ENCODE measurements around the gene ABCB1.
"Not testable (repeated sequence)": the region's sequence is repeated elsewhere in the genome, so short reads cannot be mapped to it uniquely, and the experiment has no call there.

The ABCB1 gene

DNA sequence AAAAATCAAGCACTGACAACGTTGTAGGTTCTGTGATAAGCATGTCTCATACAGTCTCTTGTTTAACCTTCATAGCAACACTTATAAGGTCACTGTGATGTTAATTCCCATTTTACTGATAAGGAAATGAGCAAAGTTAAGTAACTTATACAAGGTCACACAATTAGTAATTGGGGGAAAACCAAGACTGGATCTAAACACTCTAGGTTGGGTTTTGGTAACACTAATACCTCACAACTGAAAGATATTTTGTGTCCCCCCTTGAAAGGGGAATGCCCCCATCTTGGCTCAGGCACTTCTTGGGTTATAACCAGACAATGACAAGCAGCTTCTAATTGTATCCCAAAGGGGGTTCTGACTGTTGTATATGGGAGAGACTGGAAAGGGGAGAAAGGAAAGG is 89.2 kb downstream of the ABCB1 start:
- DNase-seq: no peak

DNA sequence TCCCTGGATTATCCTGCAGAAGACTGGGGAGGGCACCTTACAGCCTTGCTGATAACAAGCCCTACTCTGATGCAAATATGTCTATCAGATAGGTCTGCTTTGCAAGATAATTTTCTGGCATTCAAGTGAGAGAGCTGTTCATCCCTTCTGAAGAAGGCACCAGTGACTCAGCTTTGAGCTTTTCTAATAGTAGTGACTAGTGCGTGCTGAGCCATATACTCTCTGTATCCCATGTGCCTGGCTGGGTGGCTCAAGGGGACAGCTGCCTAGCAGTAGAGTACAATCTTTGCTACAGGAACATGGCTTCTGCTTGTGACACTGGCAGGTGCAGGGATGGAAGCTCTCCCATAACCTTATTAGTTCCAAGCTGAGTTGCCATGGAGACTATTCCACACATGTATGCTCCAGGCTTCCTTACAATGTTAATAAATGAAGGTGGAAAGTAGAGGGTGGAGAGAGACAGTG is 90.2 kb downstream of the ABCB1 start:
- DNase-seq: no peak

DNA sequence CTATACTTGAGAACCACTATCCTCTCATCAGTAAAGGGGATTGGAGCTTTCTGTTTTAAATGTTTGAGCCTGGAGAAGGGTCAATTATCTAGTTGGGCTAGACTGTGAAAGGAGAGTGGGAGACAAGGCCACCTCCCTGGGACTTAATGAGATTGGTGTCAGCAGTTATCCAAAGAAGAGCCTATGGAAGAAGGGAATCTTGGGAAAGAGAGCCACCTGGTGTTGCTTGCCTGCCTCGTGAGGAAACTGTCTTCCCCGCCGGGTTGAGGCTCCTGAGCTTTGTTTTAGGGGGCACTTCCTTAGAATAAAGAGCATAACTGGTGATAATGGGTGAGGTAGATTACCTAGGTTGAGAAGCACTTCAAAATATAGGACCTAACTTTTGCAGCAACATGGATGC is 93.2 kb downstream of the ABCB1 start:
- no peak for DNase-seq

DNA sequence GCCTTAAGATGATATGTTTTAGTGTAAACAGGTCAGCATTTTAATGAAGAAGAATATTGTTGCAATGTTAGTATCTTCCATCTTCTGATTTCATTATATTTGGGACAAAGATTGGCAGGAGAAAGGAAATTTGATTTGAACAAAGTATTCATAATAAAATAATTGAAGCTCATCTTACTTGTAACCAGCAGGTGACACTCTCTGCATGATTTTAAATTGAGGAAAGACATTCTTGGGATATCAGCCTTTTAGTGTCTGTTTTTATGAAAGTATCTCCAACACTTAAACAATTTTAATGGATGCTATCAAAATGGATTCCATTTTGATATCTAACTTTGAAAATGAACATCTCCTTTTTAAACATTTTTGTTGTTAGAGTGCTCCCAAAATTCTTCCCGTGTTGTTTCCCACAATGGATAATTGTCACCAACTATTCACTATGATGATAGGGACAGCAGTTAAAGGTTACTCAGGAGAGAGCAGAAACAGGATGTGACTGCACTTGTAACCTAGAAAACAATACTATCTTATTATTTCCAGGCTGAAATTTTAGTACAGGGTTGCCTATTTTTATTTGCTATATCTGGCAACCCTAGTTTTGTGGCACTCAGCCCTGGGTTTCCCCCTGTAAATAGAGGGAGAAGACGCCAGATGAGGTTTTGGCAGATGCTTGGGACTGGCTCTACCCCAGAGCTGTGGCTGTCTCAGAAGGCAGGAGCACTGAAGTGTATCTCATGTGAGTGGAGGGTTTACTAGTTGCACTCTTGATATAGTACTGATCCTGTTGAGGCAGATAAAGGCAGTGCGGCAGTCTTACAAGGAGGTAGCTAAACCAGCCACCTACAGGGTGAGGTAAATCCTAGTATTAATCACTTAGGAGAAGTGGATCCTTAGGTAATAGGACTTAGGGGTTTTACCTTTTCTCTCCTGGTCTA is 94.2 kb downstream of the ABCB1 start:
- no peak for DNase-seq

DNA sequence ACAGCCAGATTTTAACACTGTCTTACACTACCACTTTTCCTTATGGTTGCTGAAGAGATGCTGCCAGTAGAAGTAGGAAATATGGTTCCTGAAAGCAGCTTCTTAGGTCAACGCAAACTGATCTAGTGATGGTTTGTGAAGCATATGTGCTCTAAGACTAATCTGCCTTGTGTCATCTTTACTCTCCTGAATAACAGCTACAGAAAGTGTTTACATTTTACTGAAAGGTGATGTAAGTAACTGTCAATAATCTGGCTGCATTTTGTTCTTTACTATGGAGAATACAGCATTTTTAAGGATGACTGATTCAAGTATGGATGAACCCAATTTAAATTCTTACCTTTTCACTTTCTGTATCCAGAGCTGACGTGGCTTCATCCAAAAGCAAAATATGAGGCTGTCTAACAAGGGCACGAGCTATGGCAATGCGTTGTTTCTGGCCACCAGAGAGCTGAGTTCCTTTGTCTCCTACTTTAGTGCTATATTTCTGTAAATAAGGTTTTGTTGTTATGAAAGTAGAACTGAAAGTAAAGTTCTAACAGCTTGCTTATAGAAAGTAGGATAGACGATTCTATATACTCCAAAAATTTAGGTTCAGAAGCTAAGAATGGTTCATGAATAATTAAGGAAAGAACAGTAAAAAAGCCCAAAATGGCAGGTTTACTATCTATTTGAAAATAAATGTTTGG is 95.0 kb downstream of the ABCB1 start:
- DNase-seq: no peak

GRCh38 chr7:87505122-87505521 is 95.6 kb downstream of the ABCB1 start:
- no peak for DNase-seq

GRCh38 chr7:87499494-87499893 is 101.2 kb downstream of the ABCB1 start:
- no peak for DNase-seq

- no peak for DNase-seq
These were observed 101.8 kb downstream of the ABCB1 start for GRCh38 chr7:87498893-87499292.

DNA sequence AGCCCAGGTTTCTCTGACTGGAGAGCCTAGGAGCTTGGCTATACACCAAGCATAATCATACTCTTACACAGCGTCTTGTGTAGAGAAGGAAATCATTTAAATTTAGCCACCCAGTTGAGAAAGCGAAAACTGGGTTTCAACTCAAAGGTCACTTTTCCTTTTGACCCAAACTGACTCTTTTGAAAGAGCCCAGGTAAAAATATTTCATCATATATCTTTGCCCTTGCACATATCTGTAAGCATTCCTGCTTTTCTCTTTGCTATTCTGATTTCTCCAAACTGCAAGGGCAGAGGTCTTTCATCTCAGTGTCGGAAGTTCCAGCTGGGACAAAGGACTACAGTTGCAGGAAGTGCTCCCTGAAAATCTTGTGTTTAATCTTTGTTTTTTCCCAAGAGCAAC is 103.2 kb downstream of the ABCB1 start:
- DNase-seq: no peak

DNA sequence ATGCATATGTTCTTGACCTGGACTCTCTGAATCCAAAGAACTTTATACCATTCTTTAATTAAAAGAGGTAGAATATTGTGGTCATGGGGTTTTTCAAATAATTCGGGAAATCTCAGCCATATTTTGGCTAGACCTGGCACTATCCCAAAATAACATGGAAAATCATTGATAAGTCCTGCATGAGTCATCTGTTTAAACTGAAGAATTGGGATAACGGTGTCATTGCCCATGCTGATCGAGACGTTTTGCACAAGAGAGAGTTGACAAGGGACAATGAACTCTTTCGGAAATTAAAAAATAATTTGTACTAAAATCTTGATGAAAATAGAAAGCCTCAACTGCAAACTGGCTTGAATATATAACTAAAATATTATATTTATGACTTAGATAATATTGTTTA is 105.3 kb downstream of the ABCB1 start:
- DNase-seq: no peak

DNA sequence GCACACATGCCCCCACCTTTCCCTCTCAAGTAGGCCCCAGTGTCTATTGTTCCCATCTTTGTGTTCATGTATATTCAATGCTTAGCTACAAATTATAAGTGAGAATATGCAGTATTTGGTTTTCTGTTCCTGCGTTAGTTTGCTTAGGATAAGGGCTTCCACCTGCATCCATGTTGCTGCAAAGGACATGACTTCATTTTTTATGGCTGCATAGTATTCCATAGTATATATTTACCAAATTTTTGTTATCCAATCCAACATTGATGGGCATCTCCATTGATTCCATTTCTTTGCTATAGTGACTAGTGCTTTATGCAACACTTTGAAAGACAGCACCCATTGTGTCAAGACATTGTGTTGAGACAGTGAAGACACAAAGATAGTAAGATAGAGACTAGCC is 106.2 kb downstream of the ABCB1 start:
- DNase-seq: no peak

DNA sequence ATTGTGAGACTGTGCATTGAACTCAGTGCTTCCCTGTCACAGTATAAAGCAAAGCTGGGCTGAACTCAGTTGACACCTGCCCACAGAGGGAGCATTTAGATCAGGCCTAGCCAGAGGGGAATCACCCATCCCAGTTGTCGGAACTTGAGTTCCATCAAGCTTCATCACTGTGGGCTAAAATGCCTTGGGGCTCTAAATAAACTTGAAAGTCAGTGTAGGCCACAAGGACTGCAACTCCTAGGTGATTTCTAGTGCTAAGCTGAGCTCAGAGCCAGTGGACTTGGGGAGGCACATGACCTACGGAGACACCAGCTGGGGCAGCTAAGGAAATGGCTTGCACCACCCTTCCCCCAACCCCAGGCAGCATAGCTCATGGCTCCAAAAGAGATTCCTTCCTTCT is 117.6 kb downstream of the ABCB1 start:
- DNase-seq: no peak

DNA sequence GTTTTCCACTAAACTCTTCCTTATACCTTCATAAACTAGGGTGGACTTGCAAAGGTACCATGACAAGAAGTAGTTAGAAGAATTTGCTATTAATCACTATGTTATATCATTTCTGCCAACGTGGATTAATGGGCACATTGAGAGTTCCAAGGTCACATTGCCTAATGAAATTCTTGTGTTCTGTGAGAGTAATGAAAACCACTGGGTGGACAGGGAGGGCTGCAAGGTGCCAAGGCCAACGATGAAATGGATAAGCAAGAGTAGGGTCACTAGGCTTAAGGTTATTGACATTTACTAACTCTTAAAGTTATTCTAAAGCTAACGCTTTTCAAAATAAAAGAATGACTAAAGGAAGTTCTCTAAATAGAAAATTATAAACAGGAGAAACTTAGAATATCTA is 118.6 kb downstream of the ABCB1 start:
- DNase-seq: no peak

DNA sequence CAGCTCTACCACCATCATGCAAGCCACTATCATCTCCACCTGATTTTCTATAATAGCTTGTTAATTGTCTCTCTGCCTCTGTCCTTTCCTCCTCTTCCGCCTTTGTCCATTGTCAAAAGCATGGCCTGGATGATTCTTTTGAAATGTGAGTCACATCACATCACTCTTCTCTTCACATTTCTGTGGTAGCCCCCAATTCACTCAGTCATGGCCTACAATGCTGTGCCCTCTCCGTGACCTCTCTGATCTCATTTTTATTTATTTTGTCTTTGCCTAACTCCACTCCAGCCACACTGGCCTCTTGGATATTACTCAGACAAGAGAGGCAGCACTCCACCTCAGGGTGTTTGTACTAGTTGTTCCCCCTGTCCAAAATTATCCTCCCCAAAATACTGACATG is 120.3 kb downstream of the ABCB1 start:
- DNase-seq: no peak

DNA sequence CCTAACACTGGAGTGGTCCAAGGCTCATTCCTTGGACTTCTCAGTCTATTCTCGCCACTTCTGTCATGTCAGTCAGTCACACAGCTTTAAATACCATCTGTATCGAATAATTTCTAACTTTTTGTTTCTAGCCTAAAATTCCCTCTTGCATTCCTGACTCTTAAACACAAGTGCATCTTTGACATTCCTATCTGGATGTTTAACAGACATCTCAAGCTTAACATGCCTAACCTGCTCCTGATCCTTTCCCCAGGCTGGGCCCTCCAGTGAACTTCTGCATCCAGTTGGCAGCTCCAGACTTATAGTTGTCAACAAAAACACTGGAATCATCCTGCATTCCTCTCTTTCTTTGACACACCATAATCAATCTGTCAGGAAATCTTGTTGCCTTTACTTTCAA is 120.7 kb downstream of the ABCB1 start:
- no peak for DNase-seq

- DNase-seq: no peak
These were observed 124.5 kb downstream of the ABCB1 start for GRCh38 chr7:87476179-87476557.

DNA sequence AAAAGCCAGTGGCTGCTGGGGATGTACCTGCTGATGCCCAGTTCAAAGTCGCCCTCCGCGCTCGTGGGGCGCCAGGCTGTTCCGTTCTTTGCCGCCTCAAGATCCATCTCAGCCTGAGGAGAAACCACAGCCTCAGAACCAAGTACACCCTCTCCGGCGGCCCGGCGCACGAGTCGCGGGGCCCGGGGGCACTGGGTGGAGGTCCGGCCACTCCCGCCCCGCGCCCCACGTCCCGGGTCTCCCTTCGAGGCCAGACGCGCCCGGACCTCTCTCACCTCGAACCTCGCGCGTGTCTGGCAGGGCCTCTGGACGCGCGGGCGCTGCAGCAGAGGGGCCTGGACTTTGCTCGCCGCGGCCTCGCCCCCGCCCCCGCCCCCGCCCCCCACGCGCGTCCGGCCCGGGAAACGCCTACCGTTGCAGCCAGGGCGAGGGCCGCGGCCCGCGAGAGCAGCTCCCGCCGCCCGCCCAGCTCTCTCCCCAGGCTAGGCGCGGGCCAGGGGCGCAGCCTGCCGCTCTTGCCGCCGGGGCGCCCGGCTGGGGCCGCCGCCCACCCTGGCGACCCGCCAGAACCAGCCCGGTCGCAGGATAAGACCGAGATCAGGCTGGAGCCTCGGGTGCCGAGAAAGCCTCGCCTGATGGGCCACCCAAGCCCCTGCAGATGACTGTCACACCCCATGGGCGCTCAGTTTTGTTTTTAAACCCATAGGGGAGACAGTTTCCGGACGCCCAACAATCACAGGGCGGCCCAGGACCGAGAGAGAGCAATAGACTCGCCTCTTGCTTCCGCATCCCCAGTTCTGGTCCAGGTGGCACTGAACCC is 125.1 kb downstream of the ABCB1 start, which contains the start of gene ABCB4:
Gene ABCB4, minus strand, starts transcription at position 322 of the 820 bp plus-strand sequence. Its CDS starts 215 bp downstream, at position 107.
- DNase-seq: no peak

DNA sequence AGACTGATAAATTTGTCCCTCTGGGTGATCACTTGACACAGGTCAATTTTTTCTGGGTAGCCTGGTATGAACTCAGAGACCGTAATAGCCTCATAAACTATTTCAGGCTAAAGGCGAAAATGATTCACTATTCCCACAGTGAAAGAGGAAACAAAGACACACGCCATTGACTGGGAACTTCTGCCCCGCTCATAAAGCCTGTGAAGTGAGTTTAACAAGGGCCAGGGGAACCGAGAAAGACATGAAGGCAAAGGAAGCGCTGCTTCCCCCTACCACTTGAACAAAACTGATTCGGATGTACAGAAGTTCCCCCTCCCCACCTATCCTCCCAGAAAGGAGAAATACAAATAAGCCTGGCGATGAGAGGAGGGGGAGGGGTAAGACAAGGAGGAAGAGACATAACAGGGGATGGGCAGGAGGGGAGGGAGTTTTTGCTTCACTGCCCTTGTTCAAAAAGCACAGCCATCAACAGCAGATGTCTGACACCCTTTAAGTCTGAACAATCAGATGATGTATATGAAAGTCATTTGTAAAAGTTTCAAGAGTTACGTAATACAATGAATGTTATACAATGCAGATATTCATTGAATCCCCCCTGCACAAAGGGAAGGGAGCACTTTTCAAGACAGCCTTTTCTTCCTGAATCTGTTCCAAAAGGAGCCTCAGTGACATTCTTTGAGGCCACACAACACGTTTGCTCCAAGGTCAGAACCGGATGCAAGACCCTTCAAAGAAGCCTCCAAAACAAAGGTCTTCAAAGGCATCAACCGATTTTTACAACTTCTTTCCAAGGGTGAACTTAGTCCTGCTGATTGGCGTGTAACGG is 125.9 kb downstream of the ABCB1 start:
- DNase-seq: no peak

- no peak for DNase-seq
These were observed 126.7 kb downstream of the ABCB1 start for GRCh38 chr7:87473986-87474385.

GRCh38 chr7:87473192-87473591 is 127.5 kb downstream of the ABCB1 start:
- no peak for DNase-seq

GRCh38 chr7:87471473-87471872 is 129.2 kb downstream of the ABCB1 start:
- no peak for DNase-seq

DNA sequence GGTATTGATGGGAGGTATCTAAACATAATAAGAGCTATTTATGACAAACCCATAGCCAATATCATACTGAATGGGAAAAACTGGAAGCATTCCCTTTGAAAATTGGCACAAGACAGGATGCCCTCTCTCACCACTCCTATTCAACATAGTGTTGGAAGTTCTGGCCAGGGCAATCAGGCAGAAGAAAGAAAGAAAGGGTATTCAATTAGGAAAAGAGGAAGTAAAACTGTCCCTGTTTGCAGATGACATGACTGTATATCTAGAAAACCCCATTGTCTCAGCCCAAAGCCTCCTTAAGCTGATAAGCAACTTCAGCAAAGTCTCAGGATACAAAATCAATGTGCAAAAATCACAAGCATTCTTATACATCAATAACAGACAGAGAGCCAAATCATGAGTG is 131.5 kb downstream of the ABCB1 start:
- not testable (repeated sequence) for DNase-seq

Data from cortex of kidney (tissue), 1 donor.